ENCODE measurements around the gene WASF2. TPM values are rescaled to one million over a fixed set of nuclear protein-coding genes. Genes with fewer than 3 reads are reported as not detected.
"Not testable (repeated sequence)": the region's sequence is repeated elsewhere in the genome, so short reads cannot be mapped to it uniquely, and the experiment has no call there.

Gene WASF2
- polyA plus RNA-seq, 4 donors: 19.5 to 60.4 (median 34.9) TPM

DNA sequence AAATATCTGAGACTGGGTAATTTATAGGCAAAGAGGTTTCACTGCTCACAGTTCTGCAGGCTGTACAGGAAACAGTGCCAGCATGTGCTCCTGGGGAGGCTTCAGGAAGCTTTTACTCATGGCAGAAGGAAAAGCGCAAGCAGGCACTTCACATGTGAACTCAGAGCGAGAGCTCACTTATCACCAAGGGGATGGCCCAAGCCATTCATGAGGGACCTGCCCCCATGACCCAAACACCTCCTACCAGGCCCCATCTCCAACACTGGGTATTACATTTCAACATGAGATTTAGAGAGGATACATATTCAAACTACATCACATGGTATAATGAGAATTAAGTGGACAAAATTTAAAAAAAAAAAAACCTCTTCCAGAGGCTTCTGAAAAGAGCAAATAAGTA, 13.7 kb downstream of the WASF2 start:
- no peak for FAIRE-seq
- Histone ChIP-seq H3K27ac (ENCODE audit: low read depth in 1 of 3, low read length in 2 of 3) (no peak overlapping the region), H3K36me3 (ENCODE audit: control insufficient read depth in 3 of 3, insufficient read depth in 2 of 3, low read depth in 1 of 3, low read length in 3 of 3) (peaks cover 0 to 34% (median 0%) of the 10 kb centered on the region in 3 donors), H3K4me1 (ENCODE audit: control insufficient read depth in 3 of 3, insufficient read depth in 2 of 3, low read depth in 1 of 3, low read length in 2 of 3) (peaks cover 0 to 12% (median 0%) of the 10 kb centered on the region in 3 donors), H3K27me3 (ENCODE audit: control insufficient read depth in 3 of 3, insufficient read depth in 3 of 3, low read length in 3 of 3) (no peaks in the 10 kb centered on the region), H3K9me3 (ENCODE audit: control insufficient read depth in 2 of 2, insufficient read depth in 1 of 2, low read depth in 1 of 2, low read length in 1 of 2) (no peaks in the 10 kb centered on the region), H3K4me3 (ENCODE audit: low read depth in 1 of 3, low read length in 3 of 3) (no peak overlapping the region)
- 74 to 97% (median 78%) methylated on average over 2 of the region's 2 CpGs for WGBS, 3 donors
- DNase-seq: no peak

DNA sequence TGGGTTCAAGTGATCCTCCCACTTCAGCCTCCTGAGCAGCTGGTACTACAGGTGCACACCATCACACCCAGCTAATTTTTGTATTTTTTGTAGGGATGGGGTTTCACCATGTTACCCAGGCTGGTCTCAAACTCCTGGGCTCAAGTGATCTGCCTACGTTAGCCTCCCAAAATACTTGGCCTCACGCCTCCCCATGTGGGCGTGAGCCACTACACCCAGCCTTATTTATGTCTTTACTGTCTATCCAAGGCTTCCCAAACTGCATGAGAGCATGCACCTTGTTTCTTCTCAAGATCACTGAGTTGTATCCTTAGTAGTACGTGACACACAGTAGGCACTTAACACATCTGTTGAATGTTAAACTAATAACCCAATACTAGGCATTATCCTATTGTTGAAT, 14.2 kb downstream of the WASF2 start:
- Histone ChIP-seq H3K27ac (ENCODE audit: low read depth in 1 of 3, low read length in 2 of 3) (no peak overlapping the region), H3K9me3 (ENCODE audit: control insufficient read depth in 2 of 2, insufficient read depth in 1 of 2, low read depth in 1 of 2, low read length in 1 of 2) (no peaks in the 10 kb centered on the region), H3K36me3 (ENCODE audit: control insufficient read depth in 3 of 3, insufficient read depth in 2 of 3, low read depth in 1 of 3, low read length in 3 of 3) (peaks cover 0 to 34% (median 0%) of the 10 kb centered on the region in 3 donors), H3K4me3 (ENCODE audit: low read depth in 1 of 3, low read length in 3 of 3) (no peak overlapping the region), H3K4me1 (ENCODE audit: control insufficient read depth in 3 of 3, insufficient read depth in 2 of 3, low read depth in 1 of 3, low read length in 2 of 3) (peaks cover 0 to 12% (median 0%) of the 10 kb centered on the region in 3 donors), H3K27me3 (ENCODE audit: control insufficient read depth in 3 of 3, insufficient read depth in 3 of 3, low read length in 3 of 3) (no peaks in the 10 kb centered on the region)
- DNase-seq (no peak), FAIRE-seq (no peak)
- 78 to 94% (median 87%) methylated on average over 4 of the region's 4 CpGs for WGBS, 3 donors

DNA sequence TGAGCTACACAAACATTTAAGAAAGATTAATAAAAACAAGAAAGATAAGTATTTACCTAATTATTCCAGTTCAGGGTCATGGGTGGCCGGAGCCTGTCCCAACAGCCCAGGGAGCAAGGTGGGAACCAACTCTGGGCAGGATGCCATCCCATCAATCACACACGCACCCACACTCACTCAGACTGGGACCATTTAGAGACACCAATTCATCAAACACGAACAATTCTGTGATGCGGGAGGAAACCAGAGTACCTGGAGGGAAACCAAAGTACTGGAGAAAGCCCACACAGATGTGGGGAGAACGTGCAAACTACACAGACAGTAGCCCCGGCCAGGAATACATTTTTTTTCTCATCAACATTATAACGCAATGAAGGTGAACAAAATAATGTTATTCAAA, 16.2 kb downstream of the WASF2 start:
- Histone ChIP-seq H3K36me3 (ENCODE audit: control insufficient read depth in 3 of 3, insufficient read depth in 2 of 3, low read depth in 1 of 3, low read length in 3 of 3) (peaks cover 0 to 27% (median 0%) of the 10 kb centered on the region in 3 donors), H3K27ac (ENCODE audit: low read depth in 1 of 3, low read length in 2 of 3) (no peak overlapping the region), H3K4me3 (ENCODE audit: low read depth in 1 of 3, low read length in 3 of 3) (no peak overlapping the region), H3K9me3 (ENCODE audit: control insufficient read depth in 2 of 2, insufficient read depth in 1 of 2, low read depth in 1 of 2, low read length in 1 of 2) (no peaks in the 10 kb centered on the region), H3K4me1 (ENCODE audit: control insufficient read depth in 3 of 3, insufficient read depth in 2 of 3, low read depth in 1 of 3, low read length in 2 of 3) (peaks cover 0 to 12% (median 0%) of the 10 kb centered on the region in 3 donors), H3K27me3 (ENCODE audit: control insufficient read depth in 3 of 3, insufficient read depth in 3 of 3, low read length in 3 of 3) (no peaks in the 10 kb centered on the region)
- no peak for DNase-seq
- FAIRE-seq: no peak
- 45 to 67% (median 60%) methylated on average over 7 of the region's 7 CpGs for WGBS, 3 donors

DNA sequence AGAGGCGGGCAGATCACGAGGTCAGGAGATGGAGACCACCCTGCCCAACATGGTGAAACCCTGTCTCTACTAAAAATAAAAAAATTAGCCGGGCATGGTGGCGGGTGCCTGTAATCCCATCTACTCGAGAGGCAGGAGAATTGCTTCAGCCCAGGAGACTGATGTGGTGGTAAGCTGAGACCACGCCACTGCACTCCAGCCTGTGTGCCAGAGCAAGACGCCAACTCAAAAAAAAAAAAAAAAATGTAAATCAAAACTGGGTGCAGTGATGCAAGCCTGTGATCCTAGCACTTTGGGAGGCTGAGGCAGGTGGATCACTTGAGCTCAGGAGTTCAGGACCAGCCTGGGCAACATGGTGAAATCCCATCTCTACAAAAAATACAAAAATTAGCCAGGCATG, 17.9 kb downstream of the WASF2 start:
- FAIRE-seq; H3K27ac ChIP-seq (ENCODE audit: low read depth in 1 of 3, low read length in 2 of 3); H3K9me3 ChIP-seq (ENCODE audit: control insufficient read depth in 2 of 2, insufficient read depth in 1 of 2, low read depth in 1 of 2, low read length in 1 of 2); DNase-seq; H3K4me1 ChIP-seq (ENCODE audit: control insufficient read depth in 3 of 3, insufficient read depth in 2 of 3, low read depth in 1 of 3, low read length in 2 of 3); H3K27me3 ChIP-seq (ENCODE audit: control insufficient read depth in 3 of 3, insufficient read depth in 3 of 3, low read length in 3 of 3); H3K4me3 ChIP-seq (ENCODE audit: low read depth in 1 of 3, low read length in 3 of 3): not testable (repeated sequence)
- WGBS, 3 donors: 92 to 97% (median 93%) methylated on average over 7 of the region's 7 CpGs
- peaks cover 0 to 23% (median 0%) of the 10 kb centered on the region in 3 donors for H3K36me3 ChIP-seq (ENCODE audit: control insufficient read depth in 3 of 3, insufficient read depth in 2 of 3, low read depth in 1 of 3, low read length in 3 of 3)

DNA sequence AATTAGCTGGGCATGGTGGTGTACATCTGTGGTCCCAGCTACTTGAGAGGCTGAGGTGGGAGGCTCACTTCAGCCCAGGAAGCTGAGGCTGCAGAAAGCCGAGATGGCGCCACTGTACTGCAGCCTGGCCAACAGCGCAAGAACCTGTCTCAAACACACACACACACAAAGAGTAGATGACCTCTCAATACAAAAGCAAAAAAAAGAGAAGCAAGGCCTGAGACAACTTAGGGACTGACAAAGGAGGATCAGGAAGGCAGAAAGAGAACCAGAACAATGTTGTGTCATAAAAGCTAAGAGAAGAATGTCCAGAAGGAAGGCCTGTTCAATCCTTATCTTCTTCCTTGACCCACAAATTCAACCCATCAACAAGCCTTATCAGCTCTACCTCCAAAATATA, 18.5 kb downstream of the WASF2 start:
- no peak for FAIRE-seq
- no peak overlapping the region for H3K4me3 ChIP-seq (ENCODE audit: low read depth in 1 of 3, low read length in 3 of 3)

DNA sequence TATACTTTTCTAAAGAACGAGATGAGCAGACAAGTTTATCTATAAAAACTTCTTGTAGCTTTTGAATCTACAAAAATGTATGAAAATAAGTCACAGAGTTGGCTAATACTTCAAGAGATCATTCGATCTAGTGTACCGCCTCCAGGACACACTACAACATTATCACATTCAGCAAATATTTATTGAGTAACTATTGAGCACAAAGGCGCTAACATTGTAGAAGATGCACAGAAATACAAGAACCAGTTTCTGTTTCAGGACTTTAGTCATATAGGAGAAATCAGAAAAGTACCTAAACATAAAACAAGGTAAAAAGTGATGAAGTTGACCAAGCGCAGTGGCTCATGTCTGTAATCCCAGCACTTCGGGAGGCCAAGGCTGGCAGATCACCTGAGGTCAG, 20.6 kb downstream of the WASF2 start:
- no peak for FAIRE-seq
- Histone ChIP-seq H3K36me3 (ENCODE audit: control insufficient read depth in 3 of 3, insufficient read depth in 2 of 3, low read depth in 1 of 3, low read length in 3 of 3) (peaks cover 0 to 23% (median 2%) of the 10 kb centered on the region in 3 donors), H3K4me3 (ENCODE audit: low read depth in 1 of 3, low read length in 3 of 3) (no peak overlapping the region), H3K27ac (ENCODE audit: low read depth in 1 of 3, low read length in 2 of 3) (no peak overlapping the region), H3K9me3 (ENCODE audit: control insufficient read depth in 2 of 2, insufficient read depth in 1 of 2, low read depth in 1 of 2, low read length in 1 of 2) (no peaks in the 10 kb centered on the region), H3K4me1 (ENCODE audit: control insufficient read depth in 3 of 3, insufficient read depth in 2 of 3, low read depth in 1 of 3, low read length in 2 of 3) (peaks cover 0 to 5% (median 0%) of the 10 kb centered on the region in 3 donors), H3K27me3 (ENCODE audit: control insufficient read depth in 3 of 3, insufficient read depth in 3 of 3, low read length in 3 of 3) (no peaks in the 10 kb centered on the region)
- DNase-seq: no peak
- 79 to 89% (median 87%) methylated on average over 6 of the region's 6 CpGs for WGBS, 3 donors

More for the DNA sequence above, 18.5 kb downstream of the WASF2 start:
- DNase-seq: no peak
- Histone ChIP-seq H3K27ac (ENCODE audit: low read depth in 1 of 3, low read length in 2 of 3) (no peak overlapping the region), H3K36me3 (ENCODE audit: control insufficient read depth in 3 of 3, insufficient read depth in 2 of 3, low read depth in 1 of 3, low read length in 3 of 3) (peaks cover 0 to 28% (median 1%) of the 10 kb centered on the region in 3 donors), H3K9me3 (ENCODE audit: control insufficient read depth in 2 of 2, insufficient read depth in 1 of 2, low read depth in 1 of 2, low read length in 1 of 2) (no peaks in the 10 kb centered on the region), H3K27me3 (ENCODE audit: control insufficient read depth in 3 of 3, insufficient read depth in 3 of 3, low read length in 3 of 3) (no peaks in the 10 kb centered on the region), H3K4me1 (ENCODE audit: control insufficient read depth in 3 of 3, insufficient read depth in 2 of 3, low read depth in 1 of 3, low read length in 2 of 3) (peaks cover 0 to 7% (median 0%) of the 10 kb centered on the region in 3 donors)
- WGBS, 3 donors: 90 to 95% (median 94%) methylated on average over 3 of the region's 3 CpGs

DNA sequence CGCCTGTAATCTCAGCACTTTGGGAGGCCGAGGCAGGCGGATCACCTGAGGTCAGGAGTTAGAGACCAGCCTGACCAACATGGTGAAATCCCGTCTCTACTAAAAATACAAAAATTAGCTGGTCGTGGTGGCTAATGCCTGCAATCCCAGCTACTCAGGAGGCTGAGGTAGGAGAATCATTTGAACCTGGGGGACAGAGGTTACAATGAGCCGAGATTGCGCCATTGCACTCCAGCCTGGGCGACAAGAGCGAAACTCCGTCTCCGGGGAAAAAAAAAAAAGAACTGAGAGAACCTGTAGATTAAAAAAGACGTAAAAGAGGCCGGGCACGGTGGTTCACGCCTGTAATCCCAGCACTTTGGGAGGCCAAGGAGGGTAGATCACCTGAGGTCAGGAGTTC, 21.6 kb downstream of the WASF2 start:
- not testable (repeated sequence) for H3K27ac ChIP-seq (ENCODE audit: low read depth in 1 of 3, low read length in 2 of 3); FAIRE-seq; H3K4me3 ChIP-seq (ENCODE audit: low read depth in 1 of 3, low read length in 3 of 3); H3K9me3 ChIP-seq (ENCODE audit: control insufficient read depth in 2 of 2, insufficient read depth in 1 of 2, low read depth in 1 of 2, low read length in 1 of 2); DNase-seq; H3K4me1 ChIP-seq (ENCODE audit: control insufficient read depth in 3 of 3, insufficient read depth in 2 of 3, low read depth in 1 of 3, low read length in 2 of 3); H3K27me3 ChIP-seq (ENCODE audit: control insufficient read depth in 3 of 3, insufficient read depth in 3 of 3, low read length in 3 of 3)
- peaks cover 0 to 24% (median 2%) of the 10 kb centered on the region in 3 donors for H3K36me3 ChIP-seq (ENCODE audit: control insufficient read depth in 3 of 3, insufficient read depth in 2 of 3, low read depth in 1 of 3, low read length in 3 of 3)
- WGBS, 3 donors: 91 to 95% (median 92%) methylated on average over 15 of the region's 15 CpGs

DNA sequence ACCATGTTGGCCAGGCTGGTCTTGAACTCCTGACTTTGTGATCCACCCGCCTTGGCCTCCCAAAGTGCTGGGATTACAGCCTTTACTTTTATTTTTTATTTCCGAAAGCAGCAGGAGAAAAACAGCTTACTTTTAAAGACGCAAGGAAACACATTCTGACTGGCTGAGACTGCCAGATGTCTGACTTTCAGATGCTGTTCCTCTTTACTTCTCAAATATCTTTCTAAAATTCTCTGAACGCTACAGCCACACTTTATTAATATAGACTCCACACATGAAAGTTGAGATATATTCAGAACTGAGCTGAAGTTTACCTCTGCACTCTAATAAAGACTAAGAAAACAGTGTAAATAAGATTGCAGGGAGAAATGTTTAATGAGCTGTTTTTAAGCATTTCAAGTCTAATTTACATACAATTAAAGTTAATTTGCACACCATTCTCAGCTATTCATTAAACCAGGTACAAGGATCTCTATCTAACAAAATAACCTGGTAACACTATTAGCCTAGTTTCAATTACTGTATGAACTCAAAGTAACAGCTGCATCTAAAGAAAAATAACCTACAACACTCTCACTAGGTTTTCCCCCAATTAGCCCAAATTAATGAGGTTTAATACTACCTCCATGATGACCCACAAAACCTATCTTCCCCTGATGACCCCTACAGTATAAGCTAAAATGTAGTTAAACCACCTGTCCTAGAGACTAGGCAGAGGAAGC, 24.9 kb downstream of the WASF2 start:
- FAIRE-seq (no peak), DNase-seq (no peak)
- Histone ChIP-seq H3K36me3 (ENCODE audit: control insufficient read depth in 3 of 3, insufficient read depth in 2 of 3, low read depth in 1 of 3, low read length in 3 of 3) (peaks cover 0 to 27% (median 2%) of the 10 kb centered on the region in 3 donors), H3K9me3 (ENCODE audit: control insufficient read depth in 2 of 2, insufficient read depth in 1 of 2, low read depth in 1 of 2, low read length in 1 of 2) (no peaks in the 10 kb centered on the region), H3K27ac (ENCODE audit: low read depth in 1 of 3, low read length in 2 of 3) (no peak overlapping the region), H3K4me1 (ENCODE audit: control insufficient read depth in 3 of 3, insufficient read depth in 2 of 3, low read depth in 1 of 3, low read length in 2 of 3) (no peaks in the 10 kb centered on the region), H3K27me3 (ENCODE audit: control insufficient read depth in 3 of 3, insufficient read depth in 3 of 3, low read length in 3 of 3) (no peaks in the 10 kb centered on the region), H3K4me3 (ENCODE audit: low read depth in 1 of 3, low read length in 3 of 3) (no peak overlapping the region)
- 82 to 92% (median 89%) methylated on average over 4 of the region's 4 CpGs for WGBS, 3 donors
